B cell (primary cell): ENCODE results near the gene POMZP3. TPM values are rescaled to one million over a fixed set of nuclear protein-coding genes. Genes with fewer than 3 reads are reported as not detected.
"Not testable (repeated sequence)": the region's sequence is repeated elsewhere in the genome, so short reads cannot be mapped to it uniquely, and the experiment has no call there.

Experiments
- ATAC-seq: fragments of 200-7000 bp; cut with Tn5 transposase; one replicate; pipeline ENCODE4 v1.10.0; 2021; ENCODE audit warnings: low read depth, mild to moderate bottlenecking, moderate number of reproducible peaks, moderate library complexity
- CTCF ChIA-PET: fragments of 350-600 bp; sonication (Branson Sonifier 250); formaldehyde crosslinking; loops from one replicate; lab custom pipeline; 2021; ENCODE audit warnings: antibody characterized with exemption, inconsistent platforms; lab: Charles Lee
- POLR2A ChIA-PET: fragments of 350-600 bp; sonication (Branson Sonifier 250); formaldehyde crosslinking; loops from one replicate; lab custom pipeline; 2021; ENCODE audit warnings: antibody characterized with exemption; lab: Charles Lee
- DNase-seq: peaks from one replicate; pipeline ENCODE4 v3.0.0; 2013
- H2AFZ ChIP-seq: 2 replicates; pipeline ENCODE4 v1.6.1; 2012; ENCODE audit warnings: mild to moderate bottlenecking, low read depth, low read length; ENCODE audit not compliant: insufficient read depth, poor library complexity, severe bottlenecking
- H3K27ac ChIP-seq, 2 donors: 1 replicate in 1 of 2; 2 replicates in 1 of 2; pipeline ENCODE4 v1.5.1; 2012 to 2013; ENCODE audit warnings: low read length in 2 of 2, mild to moderate bottlenecking in 2 of 2, moderate library complexity in 1 of 2
- H3K27me3 ChIP-seq, 4 experiments: fragments of 200-600 bp in 1 of 4; sonication (generic) in 1 of 4; replicated peaks in 1 of 4; 1 replicate in 2 of 4; 2 replicates in 2 of 4; pipeline versions ENCODE4 v1.6.1 to v1.7.0; 2013 to 2016; ENCODE audit warnings: low read length in 3 of 4, mild to moderate bottlenecking in 2 of 4, mixed read lengths in 1 of 4, moderate library complexity in 1 of 4; ENCODE audit not compliant: insufficient read depth in 4 of 4, control insufficient read depth in 3 of 4; ENCODE audit errors: control extremely low read depth in 1 of 4
- H3K36me3 ChIP-seq, 2 experiments: replicated peaks in 1 of 2; 1 replicate in 1 of 2; 2 replicates in 1 of 2; pipeline versions ENCODE4 v1.6.1 to v1.7.1; 2013; ENCODE audit warnings: low read length in 1 of 2; ENCODE audit not compliant: insufficient read depth in 2 of 2, control insufficient read depth in 1 of 2; ENCODE audit errors: control extremely low read depth in 1 of 2, extremely low read depth in 1 of 2
- H3K4me1 ChIP-seq, 2 donors: fragments of 200-600 bp in 1 of 2; sonication (generic) in 1 of 2; 1 replicate in 1 of 2; 2 replicates in 1 of 2; pipeline versions ENCODE4 v1.5.1 to v1.6.1; 2013 to 2017; ENCODE audit warnings: low read length in 2 of 2; ENCODE audit not compliant: control insufficient read depth in 2 of 2, insufficient read depth in 2 of 2
- H3K4me2 ChIP-seq: replicated peaks from 2 replicates; pipeline ENCODE3; 2012; ENCODE audit warnings: mild to moderate bottlenecking, low read depth, low read length; ENCODE audit not compliant: poor library complexity, severe bottlenecking
- H3K4me3 ChIP-seq, 5 experiments: fragments of 200-600 bp in 1 of 5; sonication (generic) in 1 of 5; 1 replicate in 3 of 5; 2 replicates in 2 of 5; pipeline versions ENCODE4 v1.5.1 to v1.7.0; 2011 to 2016; ENCODE audit warnings: low read length in 4 of 5, mild to moderate bottlenecking in 4 of 5, low read depth in 2 of 5, control low read depth in 1 of 5, moderate library complexity in 1 of 5; ENCODE audit not compliant: insufficient read depth in 1 of 5; ENCODE audit errors: control extremely low read depth in 1 of 5, extremely low read depth in 1 of 5
- H3K79me2 ChIP-seq: fragments of 200-600 bp; sonication (generic); one replicate; pipeline ENCODE4 v1.6.0; 2016; ENCODE audit warnings: low read length; ENCODE audit not compliant: control insufficient read depth, insufficient read depth
- H3K9ac ChIP-seq: fragments of 200-600 bp; sonication (generic); 2 replicates; pipeline ENCODE4 v1.6.1; 2017; ENCODE audit warnings: mild to moderate bottlenecking, low read length, moderate library complexity
- H3K9me3 ChIP-seq, 3 donors: one replicate each; pipeline versions ENCODE4 v1.6.1 to v1.7.1; 2013; ENCODE audit warnings: low read length in 2 of 3; ENCODE audit not compliant: control insufficient read depth in 2 of 3, insufficient read depth in 1 of 3; ENCODE audit errors: control extremely low read depth in 1 of 3
- H4K20me1 ChIP-seq: 2 replicates; pipeline ENCODE4 v1.6.0; 2012; ENCODE audit warnings: mild to moderate bottlenecking, low read length; ENCODE audit not compliant: insufficient read depth, control insufficient read depth, poor library complexity, severe bottlenecking
- H3K27ac Mint-ChIP-seq: one replicate; pipeline ENCODE4 v1.8.0; 2021; ENCODE audit warnings: mixed read lengths
- H3K27me3 Mint-ChIP-seq: one replicate; pipeline ENCODE4 v1.8.0; 2021; ENCODE audit warnings: mixed read lengths
- H3K4me1 Mint-ChIP-seq: one replicate; pipeline ENCODE4 v1.8.0; 2021; ENCODE audit warnings: mixed read lengths
- H3K4me3 Mint-ChIP-seq: one replicate; pipeline ENCODE4 v1.8.0; 2021; ENCODE audit warnings: mixed read lengths
- H3K9me3 Mint-ChIP-seq: one replicate; pipeline ENCODE4 v1.8.0; 2022; ENCODE audit warnings: mixed read lengths; ENCODE audit not compliant: insufficient read depth
- WGBS: methylation state at CpG from one replicate; pipeline ENCODE4 v1.1.5; 2013; ENCODE audit warnings: missing lambda C conversion rate; ENCODE audit not compliant: insufficient coverage; 5-methylcytosine and 5-hydroxymethylcytosine counted together
- intact Hi-C: fragments of 100-400 bp; cut with micrococcal nuclease; formaldehyde crosslinking; loops from one replicate; pipeline ENCODE4 v1.10.0; 2022
- polyA plus RNA-seq: library from polyadenylated mRNA; depleted of rRNA; stranded (reverse); fragments of >200 nt; gene quantifications from 2 replicates; pipeline ENCODE4 v1.2.3, GENCODE V29; 2012
- total RNA-seq, 2 donors: library from RNA; stranded (reverse); fragments of 120-200 nt in 1 of 2; gene quantifications; 1 replicate in 1 of 2; 2 replicates in 1 of 2; pipeline versions ENCODE4 v1.2.3 to v1.2.4, GENCODE V29; 2013 to 2022
- TF ChIP-seq, protein P1 (sequence below): fragments of 200-600 bp; IDR thresholded peaks from one replicate; pipeline ENCODE4 v1.8.0; 2022; ENCODE audit warnings: antibody characterized with exemption, mild to moderate bottlenecking

Gene POMZP3
- total and polyA plus RNA-seq, 2 donors (not counting 1 experiment from before 2014, with no cell fraction given): 10.2 to 13.3 TPM

GRCh38 chr7:76637061-76637691, 10.1 kb upstream of the POMZP3 start:
- H3K9me3 ChIP-seq, H2AFZ ChIP-seq, H4K20me1 ChIP-seq, H3K4me1 ChIP-seq, H3K27ac Mint-ChIP-seq, H3K79me2 ChIP-seq, H3K9ac ChIP-seq, H3K4me3 Mint-ChIP-seq, H3K4me1 Mint-ChIP-seq, H3K27me3 ChIP-seq, POLR2A ChIA-PET, H3K9me3 Mint-ChIP-seq, H3K4me2 ChIP-seq, H3K36me3 ChIP-seq, intact Hi-C loops, CTCF ChIA-PET, H3K27me3 Mint-ChIP-seq, H3K27ac ChIP-seq, H3K4me3 ChIP-seq: not testable (repeated sequence)
- DNase-seq (peak; percentile 18), ATAC-seq (peak; percentile 79)
- TF ChIP-seq, protein P1, sequence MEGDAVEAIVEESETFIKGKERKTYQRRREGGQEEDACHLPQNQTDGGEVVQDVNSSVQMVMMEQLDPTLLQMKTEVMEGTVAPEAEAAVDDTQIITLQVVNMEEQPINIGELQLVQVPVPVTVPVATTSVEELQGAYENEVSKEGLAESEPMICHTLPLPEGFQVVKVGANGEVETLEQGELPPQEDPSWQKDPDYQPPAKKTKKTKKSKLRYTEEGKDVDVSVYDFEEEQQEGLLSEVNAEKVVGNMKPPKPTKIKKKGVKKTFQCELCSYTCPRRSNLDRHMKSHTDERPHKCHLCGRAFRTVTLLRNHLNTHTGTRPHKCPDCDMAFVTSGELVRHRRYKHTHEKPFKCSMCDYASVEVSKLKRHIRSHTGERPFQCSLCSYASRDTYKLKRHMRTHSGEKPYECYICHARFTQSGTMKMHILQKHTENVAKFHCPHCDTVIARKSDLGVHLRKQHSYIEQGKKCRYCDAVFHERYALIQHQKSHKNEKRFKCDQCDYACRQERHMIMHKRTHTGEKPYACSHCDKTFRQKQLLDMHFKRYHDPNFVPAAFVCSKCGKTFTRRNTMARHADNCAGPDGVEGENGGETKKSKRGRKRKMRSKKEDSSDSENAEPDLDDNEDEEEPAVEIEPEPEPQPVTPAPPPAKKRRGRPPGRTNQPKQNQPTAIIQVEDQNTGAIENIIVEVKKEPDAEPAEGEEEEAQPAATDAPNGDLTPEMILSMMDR: peak; percentile 30
- WGBS: no CpG with 5 or more reads among the region's 7 CpGs

GRCh38 chr7:76626581-76626980, 498 bp downstream of the POMZP3 start:
- Mint-ChIP-seq H3K27ac (peak overlapping the region; percentile 85), H3K4me3 (peak overlapping the region; percentile 87)
- H3K27me3 ChIP-seq, H3K27me3 Mint-ChIP-seq, H3K4me1 ChIP-seq, H3K4me1 Mint-ChIP-seq, H3K36me3 ChIP-seq, POLR2A ChIA-PET, H4K20me1 ChIP-seq, H3K9me3 ChIP-seq, H3K79me2 ChIP-seq, H3K9me3 Mint-ChIP-seq, intact Hi-C loops: not testable (repeated sequence)
- peak; percentile 46 for ATAC-seq
- peak overlapping the region; percentile 51 for H2AFZ ChIP-seq
- CTCF ChIA-PET: interaction anchor here (1.2 kb wide), 1 partner anchor 621 kb away, joined by 3 read pairs; no protein-coding TSS in a partner anchor
- peak overlapping the region; percentile 53 for H3K4me2 ChIP-seq
- H3K4me3 ChIP-seq: peak overlapping the region in 4 of 5 experiments; percentile 33 to 60 (median 54)
- H3K27ac ChIP-seq: peak overlapping the region in 1 of 2 donors; percentile 69
- peak; percentile 41 for DNase-seq
- WGBS: 1% methylated on average over 7 of the region's 34 CpGs
- H3K9ac ChIP-seq: peak overlapping the region; percentile 64

GRCh38 chr7:76619439-76620190, 7.5 kb downstream of the POMZP3 start:
- not testable (repeated sequence) for H3K79me2 ChIP-seq

More at GRCh38 chr7:76619439-76620190, 7.5 kb downstream of the POMZP3 start:
- H3K27ac ChIP-seq, CTCF ChIA-PET, H2AFZ ChIP-seq, H3K27me3 ChIP-seq, intact Hi-C loops, ATAC-seq, H3K9me3 ChIP-seq, H3K4me2 ChIP-seq, H3K9me3 Mint-ChIP-seq, H3K4me3 ChIP-seq, H3K4me3 Mint-ChIP-seq, H4K20me1 ChIP-seq, H3K4me1 Mint-ChIP-seq, H3K9ac ChIP-seq, H3K36me3 ChIP-seq, H3K4me1 ChIP-seq, POLR2A ChIA-PET, H3K27ac Mint-ChIP-seq, H3K27me3 Mint-ChIP-seq, DNase-seq: not testable (repeated sequence)
- no CpG with 5 or more reads among the region's 13 CpGs for WGBS
